H1 (cell line): ENCODE data around the gene NELL2. TPM values are rescaled to one million over a fixed set of nuclear protein-coding genes. Genes with fewer than 3 reads are reported as not detected.

ENCODE experiments used
- CTBP2 ChIP-seq: IDR thresholded peaks from 2 replicates; pipeline ENCODE4 v1.7.0; 2011; ENCODE audit warnings: borderline replicate concordance, mild to moderate bottlenecking, moderate library complexity, mixed read lengths, low read length; ENCODE audit not compliant: insufficient read depth, insufficient read length
- FOSL1 ChIP-seq: IDR thresholded peaks from 2 replicates; pipeline ENCODE4 v1.6.1; 2011; ENCODE audit warnings: mild to moderate bottlenecking, low read depth, low read length, moderate library complexity; ENCODE audit not compliant: insufficient read depth
- NRF1 ChIP-seq: IDR thresholded peaks from 2 replicates; pipeline ENCODE4 v1.6.1; 2011; ENCODE audit warnings: mild to moderate bottlenecking, low read depth, low read length, improper control_type of control experiment
- SIRT6 ChIP-seq: IDR thresholded peaks from one replicate; pipeline ENCODE4 v1.7.1; 2012; ENCODE audit warnings: low read length, inconsistent platforms
- SRF ChIP-seq: IDR thresholded peaks from 2 replicates; pipeline ENCODE4 v1.6.1; 2011; ENCODE audit warnings: mild to moderate bottlenecking, low read depth, low read length, moderate library complexity
- TBP ChIP-seq: IDR thresholded peaks from 2 replicates; pipeline ENCODE4 v1.6.1; 2011; ENCODE audit warnings: low read depth, low read length, improper control_type of control experiment
- YY1 ChIP-seq: IDR thresholded peaks from 2 replicates; pipeline ENCODE4 v1.6.1; 2011; ENCODE audit warnings: low read depth, mild to moderate bottlenecking, low read length
- ZNF274 ChIP-seq: IDR thresholded peaks from 2 replicates; pipeline ENCODE4 v1.7.0; 2012; ENCODE audit warnings: low read length, borderline replicate concordance; ENCODE audit errors: extremely low read depth
- polyA plus RNA-seq, 7 experiments: library from polyadenylated mRNA; depleted of rRNA in 3 of 7; stranded (reverse) in 5 of 7; unstranded in 2 of 7; fragments of >200 nt in 5 of 7; fragments of 200-250 nt in 2 of 7; gene quantifications; 1 replicate in 5 of 7; 2 replicates in 1 of 7; 4 replicates in 1 of 7; pipeline versions ENCODE4 v1.2.1 to v1.2.3, GENCODE V29; 2011 to 2013; ENCODE audit warnings: missing spikeins in 2 of 7, mixed read lengths in 2 of 7
- total RNA-seq: library from RNA; stranded (reverse); fragmentation: NEBNext Ultra II Directional; extraction: Animal tissue kit (Norgen Biotek cat#: 25700); gene quantifications from 2 replicates; pipeline ENCODE4 v1.2.1, GENCODE V29; 2021

NELL2 gene
- total and polyA plus RNA-seq, 2 of the 8 experiments (the other 6 are each of a cell fraction or from before 2014, with no cell fraction given), result 54.2 to 56.8 TPM

GRCh38 chr12:44531320-44531971 lies 344.7 kb downstream of the NELL2 start (continued):
- TF ChIP-seq SRF (no peak), NRF1 (no peak), TBP (no peak), CTBP2 (no peak), SIRT6 (no peak), YY1 (no peak), FOSL1 (no peak), ZNF274 (no peak)
